GM12878 (cell line): ENCODE measurements around the gene AUNIP. TPM values are rescaled to one million over a fixed set of nuclear protein-coding genes. Genes with fewer than 3 reads are reported as not detected.

ENCODE experiments used
- BHLHE40 ChIP-seq, 2 experiments: fragments of 450-650 bp in 1 of 2; IDR thresholded peaks; 2 replicates each; pipeline ENCODE4 v1.6.1; 2011 to 2017; ENCODE audit warnings: low read depth in 2 of 2, borderline replicate concordance in 1 of 2, improper control_type of control experiment in 1 of 2, low read length in 1 of 2, mild to moderate bottlenecking in 1 of 2
- GABPA ChIP-seq: IDR thresholded peaks from 2 replicates; pipeline ENCODE4 v1.6.1; 2014; ENCODE audit warnings: antibody characterized with exemption, low read depth, mild to moderate bottlenecking, inconsistent platforms
- HSF1 ChIP-seq: fragments of 150-350 bp; IDR thresholded peaks from 2 replicates; pipeline ENCODE4 v1.6.1; 2014; ENCODE audit warnings: mild to moderate bottlenecking, low read depth, low read length
- IRF3 ChIP-seq: fragments of 450-650 bp; IDR thresholded peaks from 2 replicates; pipeline ENCODE4 v1.6.1; 2014; ENCODE audit warnings: mild to moderate bottlenecking
- RELA ChIP-seq: fragments of 450-650 bp; IDR thresholded peaks from 2 replicates; pipeline ENCODE4 v1.8.0; 2014; ENCODE audit warnings: borderline replicate concordance; ENCODE audit not compliant: partially characterized antibody
- microRNA-seq: library from miRNA; unstranded; fragments of <30 nt; microRNA quantifications from one replicate; pipeline ENCODE4, GENCODE V29; 2018
- polyA plus RNA-seq, 11 experiments: library from polyadenylated mRNA; depleted of rRNA in 4 of 11; unstranded in 6 of 11; stranded (reverse) in 5 of 11; fragments of >200 nt; fragmentation: Nextera tagmentation in 4 of 11; fragmentation: Illumina TruSeq in 1 of 11; extraction: Ambion mirVana in 4 of 11; extraction: Trizol in 1 of 11; gene quantifications; 1 replicate in 1 of 11; 2 replicates in 10 of 11; pipeline versions ENCODE4 v1.2.1 to v1.2.3, GENCODE V29; 2011 to 2016; ENCODE audit warnings: inconsistent platforms in 2 of 11, missing spikeins in 2 of 11, low read depth in 1 of 11
- small RNA-seq: library from RNA; depleted of rRNA; stranded (forward); fragments of <200 nt; gene quantifications from one replicate; pipeline ENCODE3, GENCODE V24; 2014
- total RNA-seq, 4 experiments: library from RNA; depleted of rRNA in 3 of 4; stranded (reverse); fragments of >200 nt in 3 of 4; fragmentation: Illumina TruSeq in 1 of 4; extraction: Trizol in 1 of 4; gene quantifications; 2 replicates each; pipeline versions ENCODE4 v1.2.1 to v1.2.3, GENCODE V29; 2013 to 2021

Gene AUNIP
- total and polyA plus RNA-seq, 10 of the 15 experiments (the other 5 are each of a cell fraction or from before 2014, with no cell fraction given) = 3.9 to 20.0 (median 12.7) TPM

- TF ChIP-seq BHLHE40 (IDR thresholded peaks at IDR 0.05; ENCODE audit: borderline replicate concordance in 1 of 2, low read depth in 2 of 2, low read length in 1 of 2) (no peak), GABPA (no peak), IRF3 (no peak), HSF1 (no peak), RELA (no peak)
These were observed 74.6 kb downstream of the AUNIP start (continued) for GRCh38 chr1:25784575-25785051.

Small RNA genes lying within 50 kb of the gene (microRNA-seq; reads per million reads assigned to microRNA genes)
- 7.7 reads per million, percentile 39 among the genes with 10 or more reads in this experiment for gene MIR3917

Small RNA genes lying within 50 kb of the gene (small RNA-seq; reads per million reads assigned to genes)
- gene AL033528.1 (not detected), gene RF00019 (not detected), gene SNRPFP2 (not detected)

Other genes starting within 250 kb of the AUNIP start
Only the 7 nearest of the 9 such genes appear.
- 0.85 and 0.87 TPM in 2 replicates for gene SELENON, start 59.3 kb downstream of the AUNIP start, total RNA-seq (2014; rRNA removed)
- gene SELENON, start 59.3 kb downstream of the AUNIP start, total RNA-seq (2014; rRNA removed; fragmentation: Illumina TruSeq; extraction: Trizol) = 0.88 and 1.0 TPM in 2 replicates
- 4.1 and 5.1 TPM in 2 replicates for gene SELENON, start 59.3 kb downstream of the AUNIP start, total RNA-seq (2021)
- gene SELENON, start 59.3 kb downstream of the AUNIP start, polyA plus RNA-seq (2011; rRNA removed) = 0.59 and 0.75 TPM in 2 replicates
- gene SELENON, start 59.3 kb downstream of the AUNIP start, polyA plus RNA-seq (2014; fragmentation: Illumina TruSeq; extraction: Trizol) = 2.1 and 3.1 TPM in 2 replicates
- under 1 TPM; 0.07 to 0.18 TPM for gene SELENON, start 59.3 kb downstream of the AUNIP start, polyA plus RNA-seq (2014; fragmentation: Nextera tagmentation; extraction: Ambion mirVana)
- gene SELENON, start 59.3 kb downstream of the AUNIP start, polyA plus RNA-seq (2014; rRNA removed) = 1.8 and 2.1 TPM in 2 replicates
- under 1 TPM; 0.10 to 0.12 TPM for gene SELENON, start 59.3 kb downstream of the AUNIP start, polyA plus RNA-seq (2016; fragmentation: Nextera tagmentation; extraction: Ambion mirVana)
- gene MTFR1L, start 39.5 kb downstream of the AUNIP start, total RNA-seq (2014; rRNA removed) = 28.1 TPM in 2 replicates
- gene MTFR1L, start 39.5 kb downstream of the AUNIP start, total RNA-seq (2014; rRNA removed; fragmentation: Illumina TruSeq; extraction: Trizol) = 16.4 and 16.9 TPM in 2 replicates
- gene MTFR1L, start 39.5 kb downstream of the AUNIP start, total RNA-seq (2021) = 25.2 and 25.7 TPM in 2 replicates
- gene MTFR1L, start 39.5 kb downstream of the AUNIP start, polyA plus RNA-seq (2011; rRNA removed) = 42.5 and 44.2 TPM in 2 replicates
- gene MTFR1L, start 39.5 kb downstream of the AUNIP start, polyA plus RNA-seq (2014; fragmentation: Illumina TruSeq; extraction: Trizol) = 30.7 TPM in 2 replicates
- 10 to 100 TPM; 26.7 to 30.0 TPM for gene MTFR1L, start 39.5 kb downstream of the AUNIP start, polyA plus RNA-seq (2014; fragmentation: Nextera tagmentation; extraction: Ambion mirVana)
- gene MTFR1L, start 39.5 kb downstream of the AUNIP start, polyA plus RNA-seq (2014; rRNA removed) = 33.8 and 36.3 TPM in 2 replicates
- 10 to 100 TPM; 31.2 to 31.7 TPM for gene MTFR1L, start 39.5 kb downstream of the AUNIP start, polyA plus RNA-seq (2016; fragmentation: Nextera tagmentation; extraction: Ambion mirVana)
- 6.7 and 7.0 TPM in 2 replicates for gene PAQR7, start 16.3 kb upstream of the AUNIP start, total RNA-seq (2014; rRNA removed)
- 5.3 and 5.7 TPM in 2 replicates for gene PAQR7, start 16.3 kb upstream of the AUNIP start, total RNA-seq (2014; rRNA removed; fragmentation: Illumina TruSeq; extraction: Trizol)
- gene PAQR7, start 16.3 kb upstream of the AUNIP start, total RNA-seq (2021) = 8.1 and 8.8 TPM in 2 replicates
- gene PAQR7, start 16.3 kb upstream of the AUNIP start, polyA plus RNA-seq (2011; rRNA removed) = 4.0 and 6.3 TPM in 2 replicates
- 2.9 and 4.6 TPM in 2 replicates for gene PAQR7, start 16.3 kb upstream of the AUNIP start, polyA plus RNA-seq (2014; fragmentation: Illumina TruSeq; extraction: Trizol)
- gene PAQR7, start 16.3 kb upstream of the AUNIP start, polyA plus RNA-seq (2014; fragmentation: Nextera tagmentation; extraction: Ambion mirVana) = 1 to 10 TPM; 1.1 to 2.5 TPM
- 5.3 and 6.1 TPM in 2 replicates for gene PAQR7, start 16.3 kb upstream of the AUNIP start, polyA plus RNA-seq (2014; rRNA removed)
- 1 to 10 TPM; 1.9 to 2.9 TPM for gene PAQR7, start 16.3 kb upstream of the AUNIP start, polyA plus RNA-seq (2016; fragmentation: Nextera tagmentation; extraction: Ambion mirVana)
- 314 and 374 TPM in 2 replicates for gene STMN1, start 47.0 kb upstream of the AUNIP start, total RNA-seq (2014; rRNA removed)
- gene STMN1, start 47.0 kb upstream of the AUNIP start, total RNA-seq (2014; rRNA removed; fragmentation: Illumina TruSeq; extraction: Trizol) = 248 and 281 TPM in 2 replicates
- 342 and 364 TPM in 2 replicates for gene STMN1, start 47.0 kb upstream of the AUNIP start, total RNA-seq (2021)
- gene STMN1, start 47.0 kb upstream of the AUNIP start, polyA plus RNA-seq (2011; rRNA removed) = 233 and 239 TPM in 2 replicates
- 864 and 1,025 TPM in 2 replicates for gene STMN1, start 47.0 kb upstream of the AUNIP start, polyA plus RNA-seq (2014; fragmentation: Illumina TruSeq; extraction: Trizol)
- gene STMN1, start 47.0 kb upstream of the AUNIP start, polyA plus RNA-seq (2014; fragmentation: Nextera tagmentation; extraction: Ambion mirVana) = 1,000 to 10,000 TPM; 1,263 to 1,272 TPM
- 220 and 240 TPM in 2 replicates for gene STMN1, start 47.0 kb upstream of the AUNIP start, polyA plus RNA-seq (2014; rRNA removed)
- 100 to 1,000 TPM; 916 to 930 TPM for gene STMN1, start 47.0 kb upstream of the AUNIP start, polyA plus RNA-seq (2016; fragmentation: Nextera tagmentation; extraction: Ambion mirVana)
- gene PAFAH2, start 138.6 kb upstream of the AUNIP start, total RNA-seq (2014; rRNA removed) = 4.9 and 5.2 TPM in 2 replicates
- 5.9 and 6.8 TPM in 2 replicates for gene PAFAH2, start 138.6 kb upstream of the AUNIP start, total RNA-seq (2014; rRNA removed; fragmentation: Illumina TruSeq; extraction: Trizol)
- gene PAFAH2, start 138.6 kb upstream of the AUNIP start, total RNA-seq (2021) = 5.0 and 6.6 TPM in 2 replicates
- gene PAFAH2, start 138.6 kb upstream of the AUNIP start, polyA plus RNA-seq (2011; rRNA removed) = 9.5 and 9.6 TPM in 2 replicates
- gene PAFAH2, start 138.6 kb upstream of the AUNIP start, polyA plus RNA-seq (2014; fragmentation: Illumina TruSeq; extraction: Trizol) = 5.3 and 6.5 TPM in 2 replicates
- gene PAFAH2, start 138.6 kb upstream of the AUNIP start, polyA plus RNA-seq (2014; fragmentation: Nextera tagmentation; extraction: Ambion mirVana) = 1 to 10 TPM; 3.0 to 4.0 TPM
- 6.9 and 7.0 TPM in 2 replicates for gene PAFAH2, start 138.6 kb upstream of the AUNIP start, polyA plus RNA-seq (2014; rRNA removed)
- gene PAFAH2, start 138.6 kb upstream of the AUNIP start, polyA plus RNA-seq (2016; fragmentation: Nextera tagmentation; extraction: Ambion mirVana) = 1 to 10 TPM; 6.5 to 7.7 TPM
- not detected in 2 replicates for gene EXTL1, start 162.3 kb upstream of the AUNIP start, total RNA-seq (2014; rRNA removed)
- gene EXTL1, start 162.3 kb upstream of the AUNIP start, total RNA-seq (2014; rRNA removed; fragmentation: Illumina TruSeq; extraction: Trizol) = not detected in 2 replicates
- gene EXTL1, start 162.3 kb upstream of the AUNIP start, total RNA-seq (2021) = not detected in 2 replicates
- gene EXTL1, start 162.3 kb upstream of the AUNIP start, polyA plus RNA-seq (2011; rRNA removed) = not detected in 2 replicates
- not detected in 2 replicates for gene EXTL1, start 162.3 kb upstream of the AUNIP start, polyA plus RNA-seq (2014; fragmentation: Illumina TruSeq; extraction: Trizol)
- gene EXTL1, start 162.3 kb upstream of the AUNIP start, polyA plus RNA-seq (2014; fragmentation: Nextera tagmentation; extraction: Ambion mirVana) = not detected
- gene EXTL1, start 162.3 kb upstream of the AUNIP start, polyA plus RNA-seq (2014; rRNA removed) = not detected in 2 replicates
- gene EXTL1, start 162.3 kb upstream of the AUNIP start, polyA plus RNA-seq (2016; fragmentation: Nextera tagmentation; extraction: Ambion mirVana) = not detected
- gene SLC30A2, start 186.7 kb upstream of the AUNIP start, total RNA-seq (2014; rRNA removed) = not detected in 2 replicates
- not detected in 2 replicates for gene SLC30A2, start 186.7 kb upstream of the AUNIP start, total RNA-seq (2014; rRNA removed; fragmentation: Illumina TruSeq; extraction: Trizol)
- 0.13 TPM in 1 of 2 replicates, not detected in the other for gene SLC30A2, start 186.7 kb upstream of the AUNIP start, total RNA-seq (2021)
- not detected in 2 replicates for gene SLC30A2, start 186.7 kb upstream of the AUNIP start, polyA plus RNA-seq (2011; rRNA removed)
- not detected in 2 replicates for gene SLC30A2, start 186.7 kb upstream of the AUNIP start, polyA plus RNA-seq (2014; fragmentation: Illumina TruSeq; extraction: Trizol)
- not detected for gene SLC30A2, start 186.7 kb upstream of the AUNIP start, polyA plus RNA-seq (2014; fragmentation: Nextera tagmentation; extraction: Ambion mirVana)
- gene SLC30A2, start 186.7 kb upstream of the AUNIP start, polyA plus RNA-seq (2014; rRNA removed) = not detected in 2 replicates
- not detected for gene SLC30A2, start 186.7 kb upstream of the AUNIP start, polyA plus RNA-seq (2016; fragmentation: Nextera tagmentation; extraction: Ambion mirVana)